WTC11 (cell line): Measurements from ENCODE around the gene ADGRL3. TPM values are rescaled to one million over a fixed set of nuclear protein-coding genes. Genes with fewer than 3 reads are reported as not detected.

ENCODE experiments used
- ATAC-seq: fragments of 200-7000 bp; cut with Tn5 transposase; 2 replicates; pipeline ENCODE4 v1.10.0; 2021; ENCODE audit warnings: mild to moderate bottlenecking, moderate library complexity
- CTCF ChIA-PET: fragments of 300-600 bp; sonication (Branson Sonifier 250); formaldehyde crosslinking; loops from one replicate; lab custom pipeline; 2021; ENCODE audit warnings: antibody characterized with exemption; lab: Charles Lee
- POLR2A ChIA-PET: fragments of 350-600 bp; sonication (Branson Sonifier 250); formaldehyde crosslinking; loops from one replicate; lab custom pipeline; 2021; ENCODE audit warnings: antibody characterized with exemption; lab: Charles Lee
- DNase-seq: peaks from one replicate; pipeline ENCODE4 v3.0.0; 2021; ENCODE audit warnings: low spot score
- H3K27ac Mint-ChIP-seq: 2 replicates; pipeline ENCODE4 v1.8.0; 2021; ENCODE audit warnings: mixed read lengths
- H3K27me3 Mint-ChIP-seq: 2 replicates; pipeline ENCODE4 v1.8.0; 2021; ENCODE audit warnings: low read depth, mild to moderate bottlenecking, moderate library complexity, mixed read lengths
- H3K36me3 Mint-ChIP-seq: 2 replicates; pipeline ENCODE4 v1.8.0; 2021; ENCODE audit warnings: mixed read lengths
- H3K4me1 Mint-ChIP-seq: 2 replicates; pipeline ENCODE4 v1.8.0; 2022; ENCODE audit warnings: mixed read lengths
- H3K4me3 Mint-ChIP-seq: 2 replicates; pipeline ENCODE4 v1.8.0; 2021; ENCODE audit warnings: mild to moderate bottlenecking, moderate library complexity, mixed read lengths
- H3K9me3 Mint-ChIP-seq: 2 replicates; pipeline ENCODE4 v1.8.0; 2021; ENCODE audit warnings: mixed read lengths
- CREM ChIP-seq: sonication (generic); formaldehyde crosslinking; IDR thresholded peaks from 2 replicates; pipeline ENCODE4 v1.8.1; 2022; ENCODE audit warnings: mild to moderate bottlenecking, missing genetic modification reagents, moderate library complexity
- ERG ChIP-seq: fragments of 250-450 bp; sonication (Bioruptor Pico); IDR thresholded peaks from 2 replicates; pipeline ENCODE4 v1.8.0; 2021; ENCODE audit warnings: mild to moderate bottlenecking
- FOXJ3 ChIP-seq: sonication (generic); formaldehyde crosslinking; IDR thresholded peaks from 2 replicates; pipeline ENCODE4 v1.9.0; 2021; ENCODE audit warnings: missing genetic modification reagents, mild to moderate bottlenecking, borderline replicate concordance
- JAZF1 ChIP-seq: fragments of 250-450 bp; sonication (Bioruptor Pico); IDR thresholded peaks from 2 replicates; pipeline ENCODE4 v1.9.0; 2021; ENCODE audit warnings: moderate library complexity, mild to moderate bottlenecking, inconsistent platforms
- MXD4 ChIP-seq: fragments of 250-450 bp; sonication (Bioruptor Pico); IDR thresholded peaks from 2 replicates; pipeline ENCODE4 v1.8.0; 2021; ENCODE audit warnings: mild to moderate bottlenecking, moderate library complexity, borderline replicate concordance
- PREB ChIP-seq: sonication (generic); formaldehyde crosslinking; IDR thresholded peaks from 2 replicates; pipeline ENCODE4 v1.8.1; 2022; ENCODE audit warnings: mild to moderate bottlenecking, missing genetic modification reagents, moderate library complexity, borderline replicate concordance
- STAT6 ChIP-seq: sonication (generic); formaldehyde crosslinking; conservative IDR thresholded peaks from 2 replicates; pipeline ENCODE4 v1.8.1; 2023; ENCODE audit warnings: mild to moderate bottlenecking, low read depth, missing genetic modification reagents, moderate library complexity
- USF1 ChIP-seq: sonication (generic); formaldehyde crosslinking; IDR thresholded peaks from 2 replicates; pipeline ENCODE4 v1.8.0; 2022; ENCODE audit warnings: mild to moderate bottlenecking, missing genetic modification reagents
- ZNF232 ChIP-seq: sonication (generic); formaldehyde crosslinking; IDR thresholded peaks from 2 replicates; pipeline ENCODE4 v1.8.0; 2022; ENCODE audit warnings: mild to moderate bottlenecking, missing genetic modification reagents
- ZNF532 ChIP-seq: fragments of 250-450 bp; sonication (Bioruptor Pico); IDR thresholded peaks from 2 replicates; pipeline ENCODE4 v1.9.0; 2021; ENCODE audit warnings: mild to moderate bottlenecking, borderline replicate concordance
- ZSCAN18 ChIP-seq: fragments of 250-450 bp; sonication (Bioruptor Pico); IDR thresholded peaks from 2 replicates; pipeline ENCODE4 v2.1.2; 2022; ENCODE audit warnings: mild to moderate bottlenecking, moderate library complexity
- total RNA-seq: library from RNA; stranded (reverse); gene quantifications from 3 replicates; pipeline ENCODE4 v1.2.3, GENCODE V29; 2021

ADGRL3 gene
- total RNA-seq, 1 experiment from 2014 or later, result 8.7 TPM

GRCh38 chr4:61559396-61559795, 359.3 kb downstream of the ADGRL3 start (continued):
- no peak for TF ChIP-seq ERG (CRISPR knock-in tag)

GRCh38 chr4:61561028-61561427, 360.9 kb downstream of the ADGRL3 start:
- ATAC-seq (no peak), DNase-seq (no peak)
- H3K27me3 Mint-ChIP-seq, result no peaks in the 10 kb centered on the region
- H3K4me3 Mint-ChIP-seq, result no peak overlapping the region
- CTCF ChIA-PET, result no interaction called here
- POLR2A ChIA-PET, result no interaction called here
- no peaks in the 10 kb centered on the region for H3K36me3 Mint-ChIP-seq
- no peak overlapping the region for H3K27ac Mint-ChIP-seq
- peaks cover 8% of the 10 kb centered on the region for H3K4me1 Mint-ChIP-seq
- TF ChIP-seq ZNF232 (CRISPR knock-in tag), result no peak
- no peak for TF ChIP-seq PREB (CRISPR knock-in tag)
- no peak for TF ChIP-seq USF1
- no peak for TF ChIP-seq STAT6
- no peak for TF ChIP-seq ZNF532 (CRISPR knock-in tag)
- no peaks in the 10 kb centered on the region for H3K9me3 Mint-ChIP-seq

GRCh38 chr4:61571761-61572559, 371.8 kb downstream of the ADGRL3 start:
- CTCF ChIA-PET, result no interaction called here
- Mint-ChIP-seq H3K4me3 (no peak overlapping the region), H3K4me1 (no peaks in the 10 kb centered on the region), H3K27ac (no peak overlapping the region), H3K36me3 (no peaks in the 10 kb centered on the region), H3K9me3 (no peaks in the 10 kb centered on the region), H3K27me3 (no peaks in the 10 kb centered on the region)
- POLR2A ChIA-PET, result no interaction called here
- ATAC-seq (no peak), DNase-seq (no peak)
- no peak for TF ChIP-seq ZSCAN18 (CRISPR knock-in tag)
- TF ChIP-seq STAT6, result no peak
- no peak for TF ChIP-seq FOXJ3 (CRISPR knock-in tag)
- no peak for TF ChIP-seq MXD4
- no peak for TF ChIP-seq JAZF1 (CRISPR knock-in tag)
- no peak for TF ChIP-seq CREM (CRISPR knock-in tag)
